HG03108 (cell line): Measurements from ENCODE around the gene SCYGR4.

ENCODE experiments used
- ATAC-seq: cut with Tn5 transposase; IDR thresholded peaks from one replicate; pipeline ENCODE4 v1.9.1; 2021; ENCODE audit warnings: moderate library complexity; ENCODE audit not compliant: unreplicated experiment

The SCYGR4 gene

DNA sequence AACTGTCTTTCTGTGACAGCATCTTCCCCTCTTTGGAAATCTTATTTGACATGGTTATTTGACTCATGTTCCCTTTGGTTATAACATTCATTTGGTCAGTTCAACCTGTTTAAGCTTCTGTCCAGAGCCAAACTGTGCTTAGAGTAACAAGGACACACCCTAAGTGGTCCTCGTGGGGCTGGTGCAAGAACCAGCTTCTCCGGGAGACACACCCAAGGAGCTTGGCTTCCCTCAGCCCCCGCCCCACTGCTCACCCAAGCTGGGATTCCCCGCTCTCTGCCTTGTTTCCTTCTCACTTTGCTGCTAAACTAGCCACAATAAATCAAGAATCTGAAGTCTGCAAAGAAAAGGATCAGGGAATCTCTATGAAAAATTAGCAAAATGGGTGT, 4.0 kb upstream of the SCYGR4 start:
- no peak for ATAC-seq

- no peak for ATAC-seq
Measured at GRCh38 chr2:227614246-227614645, 3.1 kb upstream of the SCYGR4 start.

DNA sequence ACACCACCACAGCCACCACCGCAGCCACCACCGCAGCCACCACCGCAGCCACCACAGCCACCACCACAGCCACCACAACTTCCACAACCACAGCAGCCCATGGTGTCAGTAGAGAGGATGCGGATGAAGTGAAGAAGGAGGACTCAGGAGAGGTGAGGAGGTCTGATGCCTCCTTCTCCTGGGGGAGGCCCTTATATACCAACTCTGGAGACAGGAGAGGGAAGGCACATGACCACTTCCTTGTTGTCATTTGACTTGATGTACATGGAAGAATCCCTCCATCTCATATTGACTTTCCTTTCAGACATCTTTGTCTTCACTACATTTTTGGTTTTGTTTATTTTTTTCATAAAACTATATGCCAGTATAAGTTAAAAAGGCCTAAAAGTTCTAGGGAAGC, 2.6 kb upstream of the SCYGR4 start, which contains the start of gene SCYGR3:
TSS of gene SCYGR3 (minus strand) at position 101 of the 400 bp plus-strand sequence. CDS start at position 101, 0 bp downstream.
- ATAC-seq, result no peak

- no peak for ATAC-seq
Measured at GRCh38 chr2:227615181-227615580, 2.1 kb upstream of the SCYGR4 start.

GRCh38 chr2:227615906-227616305, 1.4 kb upstream of the SCYGR4 start:
- no peak for ATAC-seq

GRCh38 chr2:227616631-227617030, 667 bp upstream of the SCYGR4 start:
- ATAC-seq, result no peak

- ATAC-seq, result no peak
Measured at GRCh38 chr2:227623226-227623625, 5.9 kb downstream of the SCYGR4 start.

DNA sequence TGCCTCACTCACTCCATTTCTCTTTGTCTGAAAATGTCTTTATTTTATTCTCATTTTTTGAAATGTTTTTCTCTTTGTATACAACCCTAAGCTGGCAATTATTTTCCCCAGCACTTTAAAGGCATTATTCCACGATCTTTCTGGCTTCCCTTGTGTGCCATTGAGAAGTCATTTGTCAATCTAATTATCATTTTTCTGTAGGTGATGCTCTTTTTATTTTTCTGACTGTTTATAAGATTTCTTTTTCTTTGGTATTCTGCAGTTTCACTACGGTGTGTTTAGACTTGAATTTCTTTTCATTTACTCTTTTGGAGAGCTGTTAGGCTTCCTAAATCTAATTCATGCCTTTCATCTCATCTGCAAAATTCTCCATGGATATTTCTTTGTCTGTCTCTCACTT, 8.1 kb downstream of the SCYGR4 start:
- no peak for ATAC-seq

DNA sequence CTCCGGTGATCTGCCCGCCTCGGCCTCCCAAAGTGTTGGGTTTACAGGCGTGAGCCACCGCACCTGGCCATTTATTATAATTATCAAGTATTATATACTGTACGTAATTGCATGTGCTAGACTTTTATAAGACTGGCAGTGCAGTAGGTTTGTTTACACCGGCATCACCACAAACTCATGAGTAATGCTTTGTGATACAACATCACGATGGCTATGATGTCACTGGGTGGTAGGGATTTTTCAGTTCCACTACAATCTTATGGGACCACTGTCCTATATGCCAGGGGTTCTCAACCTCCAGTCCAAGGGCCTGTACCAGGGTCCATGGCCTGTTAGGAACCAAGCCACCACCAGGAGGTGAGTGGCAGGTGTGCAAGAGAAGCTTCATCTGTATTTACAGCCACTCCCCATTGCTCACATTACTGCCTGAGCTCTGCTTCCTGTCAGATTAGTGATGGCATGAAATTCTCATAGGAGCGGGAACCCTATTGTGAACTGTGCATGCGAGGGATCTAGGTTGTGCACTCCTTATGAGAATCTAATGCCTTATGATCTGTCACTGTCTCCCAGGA, 9.4 kb downstream of the SCYGR4 start:
- no peak for ATAC-seq

DNA sequence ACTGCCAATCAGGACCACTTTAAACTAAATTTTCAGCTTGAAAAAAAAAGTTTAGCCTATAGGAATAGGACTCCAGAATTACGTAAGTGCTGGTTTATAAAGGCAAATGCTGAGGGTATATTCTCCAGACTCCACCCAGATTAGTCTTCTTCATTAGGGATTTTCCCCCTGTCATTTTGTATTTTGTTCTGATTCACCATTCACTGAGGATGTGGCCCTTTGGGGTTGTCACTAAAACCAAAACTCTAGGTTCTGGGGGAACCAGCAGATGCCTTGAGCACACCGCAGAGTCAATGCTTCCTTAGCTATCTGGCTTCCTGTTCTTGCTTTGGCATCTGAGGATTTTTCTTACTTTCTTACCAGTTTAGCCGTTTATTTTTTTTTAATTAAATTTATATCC, 10.5 kb downstream of the SCYGR4 start:
- ATAC-seq, result peak; percentile 93

DNA sequence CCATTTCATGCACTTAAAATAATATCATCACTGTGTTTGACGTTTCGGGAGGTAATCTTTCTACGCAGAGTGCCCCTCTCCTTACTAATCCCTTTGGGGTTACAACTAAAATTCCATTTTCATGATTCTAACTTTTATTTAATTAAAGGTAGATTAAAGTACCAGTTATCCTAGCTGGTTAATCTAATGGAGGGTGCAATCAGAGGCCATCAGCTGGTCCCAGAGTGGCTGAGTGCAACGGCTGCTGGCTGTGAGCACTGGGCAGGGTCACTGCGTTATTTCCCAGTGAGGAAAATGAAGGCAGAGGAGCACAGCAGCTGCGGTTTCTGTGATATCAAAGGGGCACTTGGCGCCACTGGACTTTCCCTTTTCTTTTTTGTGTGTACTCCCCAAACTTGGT, 12.1 kb downstream of the SCYGR4 start:
- ATAC-seq, result no peak

DNA sequence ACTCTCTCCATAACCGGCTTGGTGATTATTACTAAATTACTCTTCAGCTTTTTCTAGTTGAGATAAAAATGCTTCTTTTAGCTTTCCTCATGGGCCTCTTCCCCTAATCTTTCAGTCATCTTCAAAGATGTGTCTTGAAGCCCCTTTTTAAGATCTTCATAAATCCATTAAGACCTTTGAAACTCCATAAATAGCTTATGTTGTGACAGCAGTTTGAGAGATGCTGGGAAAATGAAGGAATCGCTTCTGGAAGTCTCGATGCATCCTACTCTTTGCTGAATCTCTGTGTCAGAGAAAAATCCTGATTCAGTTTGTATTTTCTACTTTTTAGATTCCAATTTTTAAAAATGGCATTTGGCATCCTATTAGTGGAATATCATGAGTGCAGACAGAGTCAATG, 13.0 kb downstream of the SCYGR4 start:
- no peak for ATAC-seq

DNA sequence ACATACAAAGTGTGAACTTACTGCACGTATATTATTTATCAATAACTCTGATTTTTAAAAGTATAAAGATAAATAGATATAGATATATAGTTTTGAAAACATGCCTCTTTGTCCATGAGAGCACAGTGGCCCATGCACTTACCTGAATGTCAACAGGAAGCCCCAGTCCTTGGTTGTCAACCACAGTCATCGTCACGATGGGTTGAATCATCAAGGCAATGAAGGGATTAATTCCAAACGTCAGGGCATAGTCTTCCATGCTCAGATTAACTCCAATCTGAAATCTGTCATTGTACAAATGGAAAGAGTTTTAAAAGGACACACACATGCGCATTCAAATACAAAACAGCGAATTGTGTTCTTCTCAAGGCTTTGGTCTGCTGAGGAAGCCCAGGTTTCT, 15.5 kb downstream of the SCYGR4 start:
- ATAC-seq, result no peak

DNA sequence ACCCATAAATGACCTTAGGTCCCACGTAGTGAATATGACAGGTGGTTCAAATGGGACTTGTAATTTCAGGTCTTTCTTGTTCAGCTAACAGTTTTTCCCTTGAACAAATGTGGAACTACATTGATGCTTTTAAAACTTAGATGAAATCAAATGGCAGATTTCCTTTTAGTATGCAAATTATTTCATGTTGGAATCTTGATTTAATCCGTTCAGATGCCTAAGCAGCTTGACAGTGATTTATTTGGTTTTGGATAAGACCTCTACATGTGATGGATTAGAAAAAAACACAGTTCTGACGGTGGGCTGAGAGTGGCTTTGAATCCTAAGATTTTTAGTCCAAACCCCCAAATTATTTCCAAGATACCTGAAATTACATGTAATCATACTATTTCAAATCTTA, 16.9 kb downstream of the SCYGR4 start:
- ATAC-seq, result no peak

DNA sequence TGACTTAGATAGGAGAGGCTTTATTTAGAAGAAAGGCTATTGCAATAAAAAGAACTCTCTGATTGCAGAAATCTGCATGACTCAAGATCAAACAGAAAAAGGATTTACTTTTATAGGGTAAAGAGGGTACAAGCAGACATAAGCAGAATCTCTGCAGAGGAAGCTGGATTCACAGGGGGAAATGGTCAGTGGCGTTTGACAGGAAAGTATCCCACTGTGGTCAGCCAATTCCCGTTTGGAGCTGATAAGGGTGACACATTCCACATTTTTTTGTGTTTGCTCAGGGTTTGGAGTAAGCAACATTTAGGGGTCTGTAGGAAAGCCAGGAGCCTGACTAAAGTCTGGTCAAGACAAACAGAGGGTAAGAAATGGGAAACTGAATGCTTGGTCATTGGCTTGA, 25.4 kb downstream of the SCYGR4 start:
- no peak for ATAC-seq

DNA sequence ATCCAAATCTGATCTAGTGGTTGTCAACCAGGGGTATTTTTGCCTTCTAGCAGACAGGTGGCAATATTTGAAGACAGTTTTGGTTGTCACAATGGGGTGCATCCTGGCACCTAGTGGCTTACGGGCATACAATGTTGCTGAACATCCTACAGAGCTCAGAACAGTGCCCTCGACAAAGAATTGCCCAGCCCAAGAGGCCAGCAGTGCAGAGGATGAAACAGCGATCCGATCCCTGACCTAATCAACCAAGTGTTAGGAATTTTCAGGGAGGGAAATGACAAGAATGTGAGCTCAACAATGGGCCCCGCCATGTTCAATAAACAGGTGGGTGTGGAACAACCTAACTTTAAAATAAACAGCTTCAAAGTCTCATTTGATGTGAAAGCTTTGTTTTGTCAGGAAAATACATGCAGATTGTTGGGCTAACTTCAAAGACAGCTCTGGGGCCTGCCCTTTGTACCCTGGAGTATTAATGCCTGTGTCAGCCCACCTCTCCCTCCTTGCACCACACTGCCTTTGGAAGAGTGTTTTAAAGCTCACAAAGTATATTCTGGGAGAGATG, 26.8 kb downstream of the SCYGR4 start:
- no peak for ATAC-seq

DNA sequence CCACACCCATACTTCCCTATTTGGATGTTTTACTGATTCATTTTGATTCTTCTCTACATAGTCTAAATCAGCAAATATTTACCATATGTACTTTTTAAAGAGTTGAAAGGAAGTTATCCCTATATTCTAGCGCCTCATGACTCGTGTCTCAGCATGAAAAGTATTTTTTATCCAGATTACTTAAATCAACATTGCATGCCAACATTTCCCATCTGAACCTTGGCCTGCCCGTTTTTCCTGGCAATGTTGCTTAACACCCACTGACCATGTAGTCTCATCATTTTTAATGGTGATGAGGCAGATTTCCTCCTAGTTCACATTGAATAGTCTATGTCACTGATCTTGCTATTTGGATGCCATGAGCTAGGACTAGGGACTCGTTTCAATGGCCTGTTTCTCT, 36.1 kb downstream of the SCYGR4 start:
- ATAC-seq, result no peak

DNA sequence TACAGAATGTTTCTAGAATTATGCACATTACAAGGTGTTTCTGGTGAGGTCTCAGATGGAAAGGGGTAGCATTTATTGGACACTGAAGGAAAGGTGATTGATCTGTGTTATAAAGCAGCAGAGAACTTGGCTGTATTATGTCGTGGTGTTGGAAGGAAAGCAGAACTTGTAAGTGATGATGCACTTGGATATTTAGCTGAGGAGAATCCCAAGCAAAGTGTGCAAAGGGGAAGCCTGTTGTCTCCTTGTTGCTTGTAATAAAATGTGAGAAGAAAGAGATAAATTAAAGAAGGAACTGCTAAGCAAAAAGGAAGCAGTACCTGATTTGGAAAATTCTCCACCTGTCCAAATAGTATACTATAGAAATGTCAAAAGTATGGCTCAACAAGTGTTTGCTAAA, 37.1 kb downstream of the SCYGR4 start:
- no peak for ATAC-seq

GRCh38 chr2:227655454-227655853, 38.2 kb downstream of the SCYGR4 start:
- no peak for ATAC-seq

DNA sequence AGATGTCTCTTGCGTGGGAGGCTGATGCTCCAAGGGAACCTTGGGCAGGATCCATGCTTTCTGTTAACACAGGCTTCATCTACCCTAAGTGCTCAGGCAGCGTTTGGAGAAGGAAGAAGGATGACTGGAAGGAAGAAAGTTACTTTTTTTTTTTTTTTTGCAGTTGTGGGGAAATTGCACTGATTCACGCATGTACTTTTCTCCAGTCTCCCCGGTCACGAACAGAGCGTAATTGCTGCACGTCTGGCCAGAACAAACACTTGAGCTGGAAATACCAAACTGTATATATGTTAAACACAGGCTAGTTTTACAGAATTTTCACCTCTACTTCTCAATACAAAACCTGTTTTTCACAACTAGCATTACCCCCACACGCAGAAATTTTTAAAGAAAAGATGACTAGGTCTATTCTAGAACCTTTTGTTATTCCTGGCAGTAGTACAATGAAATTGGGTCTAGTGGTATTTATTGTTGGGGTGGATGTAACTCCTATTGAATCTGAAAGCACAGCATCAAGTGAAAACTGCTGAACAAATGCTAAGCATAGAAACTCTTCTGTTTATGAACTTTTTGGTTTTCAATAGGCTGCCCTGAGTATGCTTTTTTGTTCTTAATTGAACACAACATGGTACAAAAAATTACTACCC, 40.0 kb downstream of the SCYGR4 start:
- ATAC-seq, result no peak

DNA sequence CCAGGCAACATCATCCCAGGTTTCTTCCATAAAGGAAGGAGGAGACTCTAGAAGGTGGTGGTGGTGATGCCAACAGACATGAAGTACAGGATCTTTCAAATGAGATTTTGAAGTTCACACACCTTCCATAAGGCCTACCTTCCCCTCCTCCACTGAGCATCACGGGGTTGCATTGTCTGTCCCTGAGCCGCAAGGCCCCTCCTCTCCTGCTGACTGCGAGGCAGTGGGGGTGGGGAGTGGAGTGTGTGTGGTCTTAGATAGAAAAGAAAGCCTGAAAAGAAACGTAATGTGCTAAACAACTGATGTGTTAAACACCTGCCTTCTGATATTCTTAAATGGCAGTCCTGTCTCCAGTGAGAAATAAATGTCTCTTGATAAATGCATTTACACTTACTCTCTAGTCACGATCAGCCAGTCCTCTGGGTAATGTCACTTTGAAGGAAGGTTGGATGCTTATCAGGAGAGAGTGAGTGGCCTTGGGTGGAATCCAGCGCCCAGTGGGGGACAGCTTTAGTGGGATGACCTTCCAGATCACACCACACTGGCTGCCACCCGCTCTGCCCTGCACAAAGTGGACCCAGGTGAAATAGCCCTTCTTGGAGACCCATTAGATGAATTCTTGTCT, 43.8 kb downstream of the SCYGR4 start:
- no peak for ATAC-seq

DNA sequence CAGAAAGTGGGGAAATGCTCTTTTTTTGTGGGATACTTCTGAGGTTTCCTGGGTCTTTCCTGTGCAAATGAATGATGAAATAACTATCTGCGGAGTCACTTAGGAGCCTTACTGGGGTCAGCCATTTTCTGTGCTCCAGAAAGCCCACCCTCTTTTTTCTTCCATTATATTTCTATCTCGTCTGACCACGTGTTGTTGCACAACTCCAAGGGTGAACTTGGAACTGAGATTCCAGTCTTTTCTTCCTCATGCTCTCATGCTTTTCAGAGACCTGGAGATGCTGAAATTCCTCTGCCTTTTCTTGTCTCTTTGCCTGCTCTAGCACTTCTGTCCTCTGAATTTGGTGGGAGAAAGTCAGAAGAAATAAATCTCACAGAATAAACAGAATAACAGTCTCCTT, 44.5 kb downstream of the SCYGR4 start:
- no peak for ATAC-seq
